Cerebellar nuclear complex (tissue), 1 donor: ENCODE measurements around the gene RCOR1.
"Not testable (repeated sequence)": the region's sequence is repeated elsewhere in the genome, so short reads cannot be mapped to it uniquely, and the experiment has no call there.

Source experiments
- DNase-seq, 2 experiments: peaks; one replicate each; lab custom pipeline; 2025; lab: John Stamatoyannopoulos, UW

RCOR1 gene

DNA sequence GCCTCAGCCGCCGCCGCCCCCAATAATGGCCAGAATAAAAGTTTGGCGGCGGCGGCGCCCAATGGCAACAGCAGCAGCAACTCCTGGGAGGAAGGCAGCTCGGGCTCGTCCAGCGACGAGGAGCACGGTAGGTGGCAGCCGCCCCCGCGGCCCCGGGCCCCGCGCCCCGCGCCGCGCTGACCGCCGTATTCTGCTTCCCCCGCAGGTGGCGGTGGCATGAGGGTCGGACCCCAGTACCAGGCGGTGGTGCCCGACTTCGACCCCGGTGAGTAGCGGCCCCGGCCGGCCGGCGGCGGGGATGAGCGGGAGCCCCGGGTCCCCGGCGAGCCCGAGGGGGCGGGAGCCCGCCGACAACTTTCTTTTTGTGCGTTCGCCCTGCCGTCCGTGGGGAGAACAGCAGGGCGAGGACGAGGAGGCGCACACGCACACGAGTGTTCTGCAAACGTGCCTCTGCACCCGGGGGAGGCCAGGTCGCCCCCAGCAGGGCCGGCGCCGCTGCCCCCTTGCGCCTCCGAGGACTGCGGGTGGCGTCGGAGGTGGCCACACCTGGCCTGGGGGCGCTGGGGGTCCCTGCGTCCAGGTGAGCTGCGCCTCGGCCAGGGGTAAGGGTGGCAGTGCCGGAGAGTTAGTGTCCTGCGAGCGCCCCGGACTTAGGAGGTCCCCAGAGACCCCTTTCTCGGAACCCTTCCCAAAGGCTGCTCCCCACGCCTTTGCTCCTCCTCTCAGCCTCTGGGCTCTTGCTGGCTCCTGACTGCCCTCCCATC lies 794 bp downstream of the RCOR1 start:
- no peak for DNase-seq

DNA sequence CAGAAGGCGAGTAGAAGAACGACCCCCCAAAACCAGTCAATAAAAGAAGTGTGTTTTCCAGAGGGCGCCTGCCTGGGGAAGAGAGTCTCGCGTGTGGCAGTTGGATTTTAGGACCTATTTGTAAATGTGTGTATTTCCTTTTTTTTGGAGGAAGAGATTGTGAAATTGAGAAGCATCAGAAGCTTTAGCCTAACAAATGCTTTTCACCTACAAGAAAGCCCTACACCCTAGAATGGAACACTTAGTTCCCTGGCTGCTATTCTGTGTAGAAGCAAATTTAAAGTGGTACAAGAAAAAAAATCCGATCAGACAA lies 1.3 kb downstream of the RCOR1 start:
- no peak for DNase-seq

DNA sequence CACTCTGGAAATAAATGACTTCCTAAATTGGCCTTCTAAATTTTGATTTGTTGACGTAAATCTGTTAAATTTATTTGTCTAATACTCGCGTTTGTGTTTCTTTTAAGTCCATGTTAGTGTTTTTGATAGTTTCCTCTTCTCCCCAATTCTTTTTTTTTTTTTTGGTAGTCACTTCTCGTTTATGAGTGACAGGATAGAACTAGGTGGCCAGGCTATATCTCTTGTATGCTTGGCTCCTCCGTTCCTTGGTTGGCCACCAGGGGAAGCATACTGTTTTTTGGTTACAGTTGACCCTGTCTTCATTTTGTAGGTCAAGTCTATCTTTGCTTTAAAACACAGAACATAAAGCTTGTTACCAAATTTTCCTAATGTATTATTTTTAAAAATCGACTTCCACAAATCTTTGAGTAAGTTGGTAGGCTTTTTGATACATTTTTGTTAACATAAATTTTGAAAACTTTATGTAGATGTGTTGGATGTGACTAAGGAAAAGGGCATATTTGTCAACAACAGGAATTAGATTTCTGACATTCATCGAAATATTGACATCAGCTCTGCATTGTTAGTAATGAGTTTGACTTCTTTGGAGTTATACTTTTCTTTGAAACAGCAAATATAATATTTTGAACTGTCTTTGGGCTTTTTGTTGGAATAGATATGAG lies 2.2 kb downstream of the RCOR1 start:
- peak in 1 of 2 experiments; percentile 7 for DNase-seq

DNA sequence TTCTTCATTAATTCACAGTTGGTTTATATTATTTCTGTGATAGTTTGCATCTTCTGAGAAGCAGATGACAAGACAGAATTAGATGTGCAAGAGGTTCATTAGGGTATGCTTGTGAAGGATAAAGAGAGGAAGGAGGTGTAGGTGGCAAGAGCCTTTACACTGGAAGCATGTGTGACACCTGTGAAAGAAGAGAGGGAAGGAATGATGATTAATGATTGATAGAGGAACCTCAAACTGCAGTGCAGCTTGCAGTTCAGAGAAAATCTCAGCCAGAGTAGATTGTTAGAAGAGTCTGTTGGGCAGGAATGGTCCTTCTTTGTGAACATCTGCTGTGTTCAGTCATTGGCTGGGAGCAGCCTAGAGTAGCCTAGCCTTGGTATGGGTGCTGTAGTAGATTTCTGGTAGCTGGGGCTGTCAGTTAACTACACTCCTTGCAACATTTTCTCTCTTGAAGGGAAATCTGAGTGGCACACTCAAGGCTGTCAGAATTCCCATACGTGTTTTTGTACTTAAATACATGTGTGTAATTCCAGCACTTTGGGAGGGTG lies 9.0 kb downstream of the RCOR1 start:
- no peak for DNase-seq

DNA sequence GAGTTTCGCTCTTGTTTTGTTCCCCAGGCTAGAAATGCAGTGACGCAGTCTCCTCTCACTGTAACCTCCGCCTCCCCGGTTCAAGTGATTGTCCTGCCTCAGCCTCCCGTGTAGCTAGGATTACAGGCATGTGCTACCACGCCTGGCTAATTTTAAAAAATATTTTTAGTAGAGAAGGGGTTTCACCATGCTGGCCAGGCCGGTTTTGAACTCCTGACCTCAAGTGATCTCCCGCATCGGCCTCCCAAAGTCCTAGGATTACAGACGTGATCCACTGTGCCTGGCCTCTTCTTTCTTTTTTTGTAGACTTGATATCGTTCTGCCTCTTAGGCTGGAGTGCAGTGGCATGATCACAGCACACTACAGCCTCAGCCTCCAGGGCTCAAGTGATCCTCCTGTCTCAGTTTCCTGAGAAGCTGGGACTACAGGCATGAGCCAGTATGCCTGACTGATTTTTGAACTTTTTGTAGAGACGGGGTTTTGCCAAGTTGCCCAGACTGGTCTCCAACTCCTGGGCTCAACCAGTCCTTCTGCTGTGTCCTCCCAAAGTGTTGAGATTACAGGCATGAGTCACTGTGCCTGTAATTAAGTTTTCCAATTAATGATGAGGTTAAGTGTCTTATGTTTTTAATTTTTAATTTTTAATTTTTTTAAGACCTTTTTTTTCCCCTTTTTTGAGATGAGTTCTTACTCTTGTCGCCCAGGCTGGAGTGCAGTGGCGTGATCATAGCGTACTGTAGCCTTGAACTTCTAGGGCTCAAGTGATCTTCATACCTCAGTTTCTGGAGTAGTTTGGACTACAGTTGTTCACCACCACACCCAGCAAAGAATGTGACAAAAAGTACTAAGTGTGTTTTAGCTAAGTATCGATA lies 10.2 kb downstream of the RCOR1 start:
- DNase-seq, result no peak

DNA sequence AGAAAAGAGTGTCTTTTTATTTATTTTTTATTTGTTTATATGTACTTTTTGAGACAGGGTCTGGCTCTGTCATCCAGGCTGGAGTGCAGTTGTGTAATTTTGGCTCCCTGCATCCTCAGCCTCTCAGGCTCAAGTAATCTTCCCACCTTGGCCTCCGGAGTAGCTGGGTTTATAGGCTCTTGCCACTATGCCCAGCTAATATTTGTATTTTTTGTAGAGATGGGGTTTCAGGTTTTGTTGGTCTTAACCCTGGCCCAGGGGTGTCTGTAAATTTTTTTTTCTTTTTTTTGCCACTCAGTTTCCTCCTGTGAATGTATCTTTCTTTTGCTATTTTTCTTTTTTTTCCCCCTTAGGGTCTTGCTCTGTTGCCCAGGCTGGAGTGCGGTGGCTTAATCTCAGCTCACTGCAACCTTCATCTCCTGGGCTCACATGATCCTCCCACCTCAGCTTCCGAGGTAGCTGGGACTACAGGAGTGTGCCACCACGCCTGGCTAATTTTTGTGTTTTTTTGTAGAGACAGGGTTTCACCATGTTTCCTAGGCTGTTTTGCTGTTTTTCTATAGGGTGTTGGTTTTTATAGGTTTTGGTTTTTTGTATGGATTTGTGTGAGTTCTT lies 11.0 kb downstream of the RCOR1 start:
- no peak for DNase-seq

DNA sequence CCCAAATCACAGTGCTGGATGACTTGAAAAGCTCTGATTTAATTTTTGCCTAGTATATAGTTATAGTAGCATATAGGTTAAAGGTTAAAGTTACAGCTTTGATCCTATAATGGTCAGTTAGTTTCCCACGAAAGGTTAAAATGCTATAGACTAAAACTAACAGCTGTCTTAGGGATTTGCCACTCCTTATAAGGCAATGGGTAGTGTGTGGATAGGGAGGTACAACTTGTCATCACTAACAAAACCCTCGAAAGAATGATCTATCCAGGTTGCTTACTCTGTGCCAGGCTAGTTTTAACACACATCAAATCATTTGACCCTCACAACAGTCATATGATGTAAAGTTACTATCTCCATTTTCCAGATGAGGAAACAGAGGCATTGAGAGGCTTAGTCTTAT lies 11.7 kb downstream of the RCOR1 start:
- no peak for DNase-seq

DNA sequence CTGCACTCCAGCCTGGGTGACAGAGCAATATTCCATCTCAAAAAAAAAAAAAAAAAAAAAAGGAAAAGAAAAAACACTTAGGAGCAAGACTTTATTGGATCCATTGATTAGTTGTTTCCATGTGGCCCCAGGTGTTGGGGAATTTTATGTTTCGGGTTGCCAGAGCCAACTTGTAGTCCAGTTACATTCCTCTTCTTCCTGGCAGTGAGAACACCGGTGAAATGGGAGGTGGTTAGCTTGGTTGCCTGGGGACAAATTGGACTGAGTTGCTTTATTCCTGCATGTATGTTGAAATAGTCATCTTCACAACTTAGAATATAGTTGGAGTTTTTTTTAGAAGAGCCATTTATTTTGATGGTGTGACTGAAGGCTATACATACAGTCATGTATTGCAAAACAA lies 12.6 kb downstream of the RCOR1 start:
- no peak for DNase-seq

DNA sequence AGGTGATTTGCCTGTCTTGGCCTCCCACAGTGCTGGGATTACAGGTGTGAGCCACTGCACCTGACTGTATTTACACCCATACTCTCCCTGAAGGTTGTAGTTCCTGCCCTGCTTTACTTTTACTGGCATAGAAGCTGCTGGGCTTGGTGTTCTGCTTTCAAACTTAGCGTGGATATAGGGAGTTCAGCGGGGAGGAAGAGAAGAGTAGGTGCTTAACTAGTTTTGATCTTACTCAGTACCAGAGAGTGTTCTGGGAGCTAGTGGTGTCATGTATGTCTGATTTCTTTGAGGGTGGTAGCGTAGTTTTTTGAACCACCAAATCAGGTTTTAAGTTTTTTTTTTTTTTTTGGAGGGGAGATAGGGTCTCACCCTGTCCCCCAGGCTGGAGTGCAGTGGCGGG lies 13.8 kb downstream of the RCOR1 start:
- no peak for DNase-seq

DNA sequence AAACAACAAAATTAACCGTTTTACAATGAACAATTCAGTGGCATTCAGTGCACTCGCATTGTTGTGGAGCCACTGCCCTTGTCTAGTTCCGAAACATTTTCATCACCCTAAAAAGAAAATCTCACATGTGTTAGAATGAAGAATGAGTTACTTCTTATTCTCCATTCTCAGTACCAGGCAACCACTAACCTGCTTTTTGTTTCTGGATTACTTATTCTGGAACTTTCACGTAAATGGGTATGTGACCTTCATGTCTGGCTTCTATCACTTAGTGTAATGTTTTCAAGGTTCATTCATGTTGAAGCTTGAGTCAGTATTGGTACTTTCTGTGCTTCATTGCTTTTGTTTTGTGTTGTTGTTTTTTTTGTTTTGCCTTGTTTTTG lies 15.6 kb downstream of the RCOR1 start:
- DNase-seq, result no peak

DNA sequence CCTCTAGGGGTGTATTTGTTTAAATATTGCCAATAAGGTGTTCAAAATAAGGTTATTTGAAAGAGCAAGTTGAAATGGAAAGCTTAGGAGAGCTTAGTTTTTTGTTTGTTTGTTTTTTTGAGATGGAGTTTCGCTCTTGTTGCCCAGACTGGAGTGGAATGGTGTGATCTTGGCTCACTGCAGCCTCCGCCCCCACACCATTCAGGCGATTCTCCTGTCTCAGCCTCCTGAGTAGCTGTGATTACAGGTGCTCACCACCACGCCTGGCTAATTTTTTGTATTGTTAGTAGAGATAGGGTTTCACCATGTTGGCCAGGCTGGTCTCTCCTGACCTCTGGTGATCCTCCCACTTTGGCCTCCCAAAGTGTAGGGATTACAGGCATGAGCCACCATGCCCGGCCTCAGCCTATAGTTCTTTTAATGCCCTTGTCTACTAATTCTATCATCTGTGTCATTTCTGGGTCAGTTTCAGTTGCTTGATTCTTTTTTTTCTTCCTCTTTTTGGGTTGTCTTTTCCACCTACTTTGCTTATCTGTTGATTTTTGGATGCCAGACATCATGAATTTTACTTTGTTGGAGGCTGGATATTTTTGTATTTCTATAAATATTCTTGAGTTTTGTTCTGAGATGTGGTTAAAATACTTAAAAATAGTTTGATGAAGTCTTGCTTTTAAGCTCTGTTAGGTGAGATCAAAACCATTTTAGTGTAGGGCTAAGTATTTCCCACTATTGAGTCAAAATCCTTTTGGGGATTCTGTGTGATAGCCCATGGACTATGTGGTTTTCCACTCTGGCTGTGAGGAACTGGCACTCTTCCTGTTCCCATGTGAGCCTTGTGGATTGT lies 18.7 kb downstream of the RCOR1 start:
- no peak for DNase-seq

DNA sequence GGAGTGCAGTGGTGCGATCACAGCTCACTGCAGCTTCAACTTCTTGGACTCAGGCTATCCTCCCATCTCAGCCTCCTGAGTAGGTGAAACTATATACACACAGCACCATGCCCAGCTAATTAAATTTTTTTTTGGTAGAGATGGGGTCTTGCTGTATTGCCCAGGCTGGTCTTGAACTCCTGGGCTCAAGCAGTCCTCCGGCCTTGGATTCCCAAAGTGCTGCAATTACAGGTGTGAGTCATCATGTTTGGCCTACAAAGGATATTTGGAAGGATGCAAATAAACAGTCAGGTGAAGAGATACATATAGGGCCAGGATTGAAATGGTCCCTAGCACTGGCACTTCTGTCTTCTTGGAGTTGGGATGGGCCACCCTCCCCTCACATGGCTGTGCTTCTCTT lies 23.9 kb downstream of the RCOR1 start:
- no peak for DNase-seq

DNA sequence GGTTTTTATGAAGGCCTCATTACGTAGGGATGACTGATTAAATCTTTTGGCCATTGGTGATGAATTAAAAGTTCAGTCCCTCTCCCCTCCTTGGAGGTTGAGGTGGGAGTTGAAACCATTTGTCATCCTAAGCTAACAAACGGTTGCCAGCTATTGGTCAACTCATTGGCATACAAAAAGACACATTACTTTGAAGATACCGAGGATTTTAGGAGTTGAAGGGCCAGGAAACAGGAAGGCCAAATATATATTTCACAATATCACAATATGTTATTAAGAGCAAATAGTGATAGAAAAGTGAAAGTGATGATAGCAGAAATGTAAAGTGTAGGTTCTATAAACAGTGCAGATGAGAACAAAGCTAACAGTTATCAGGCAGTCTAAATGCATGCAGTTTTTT lies 24.4 kb downstream of the RCOR1 start:
- DNase-seq, result no peak

DNA sequence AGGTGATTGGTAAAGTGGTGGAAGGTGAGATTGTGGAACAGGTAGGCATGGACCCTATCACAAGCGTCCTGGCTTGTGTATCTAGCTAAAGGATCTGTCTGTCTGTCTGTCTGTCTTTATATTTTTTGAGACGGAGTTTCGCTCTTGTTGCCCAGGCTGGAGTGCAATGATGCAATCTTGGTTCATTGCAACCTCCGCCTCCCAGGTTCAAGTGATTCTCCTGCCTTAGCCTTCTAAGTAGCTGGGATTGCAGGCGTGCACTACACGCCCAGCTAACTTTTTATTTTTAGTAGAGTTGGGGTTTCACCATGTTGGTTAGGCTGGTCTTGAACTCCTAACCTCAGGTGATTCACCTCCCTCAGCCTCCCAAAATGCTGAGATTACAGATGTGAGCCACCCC lies 26.6 kb downstream of the RCOR1 start:
- DNase-seq, result not testable (repeated sequence)

DNA sequence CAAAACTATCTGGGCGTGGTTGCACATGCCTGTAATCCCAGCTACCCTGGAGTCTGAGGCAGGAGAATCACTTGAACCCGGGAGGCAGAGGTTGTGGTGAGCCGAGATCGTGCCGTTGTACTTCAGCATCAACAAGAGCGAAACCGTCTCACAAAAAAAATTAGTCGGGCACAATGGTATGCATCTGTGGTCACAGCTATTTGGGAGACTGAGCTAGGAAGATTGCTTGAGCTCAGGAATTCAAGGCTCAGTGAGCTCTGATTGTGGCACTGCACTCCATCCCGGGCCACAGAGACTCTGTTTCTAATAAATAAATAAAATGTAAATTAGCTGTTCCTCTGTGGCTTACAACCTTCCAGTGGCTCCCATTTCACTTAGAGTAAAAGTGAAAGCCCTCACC lies 28.0 kb downstream of the RCOR1 start:
- DNase-seq, result no peak

DNA sequence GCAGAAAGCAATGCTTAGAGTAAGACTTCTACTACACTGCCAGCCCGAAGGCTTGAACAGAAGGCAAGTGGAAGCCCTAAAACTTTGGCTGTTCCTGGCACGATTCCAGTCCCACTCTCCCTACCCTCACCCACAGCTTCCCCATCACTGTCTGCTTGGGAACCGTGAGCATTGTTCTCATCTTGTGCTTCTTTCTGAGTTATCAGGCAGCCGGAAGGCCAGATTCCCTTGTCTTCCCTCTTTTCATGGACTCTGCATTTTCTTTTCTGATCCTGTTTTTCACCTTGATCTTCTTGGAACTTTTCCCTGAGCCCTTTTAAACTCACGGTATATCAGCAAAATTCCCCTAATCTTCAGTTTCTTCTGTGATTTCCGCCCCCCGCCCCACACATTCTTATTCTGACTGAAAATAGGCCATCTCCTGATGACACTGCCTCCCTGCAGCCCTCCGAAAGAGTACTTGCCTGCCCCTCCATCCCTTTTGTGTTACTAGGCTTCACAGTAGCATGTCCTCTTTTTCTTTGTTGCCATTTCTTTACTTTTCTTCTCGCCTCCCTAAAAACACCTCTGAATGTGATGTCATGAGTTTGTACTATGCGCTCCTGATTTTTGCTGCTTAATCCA lies 29.9 kb downstream of the RCOR1 start:
- DNase-seq, result no peak

DNA sequence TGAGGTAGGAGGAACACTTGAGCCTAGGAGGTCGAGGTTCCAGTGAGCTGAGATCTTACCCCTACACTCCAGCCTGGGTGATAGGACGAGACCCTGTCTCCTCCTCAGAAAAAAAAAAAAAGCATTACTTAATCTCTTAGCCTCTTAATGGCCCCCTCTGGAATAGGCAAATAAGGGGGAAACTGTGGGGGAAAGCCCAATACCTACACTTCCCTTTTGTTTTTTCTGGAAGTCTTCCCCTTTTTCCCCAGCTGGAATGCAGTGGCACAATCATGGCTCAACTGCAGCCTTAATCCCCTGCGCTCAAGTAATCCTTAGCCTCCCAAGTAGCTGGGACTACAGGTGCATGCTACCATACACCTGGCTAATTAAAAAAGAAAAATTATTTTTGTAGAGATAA lies 32.2 kb downstream of the RCOR1 start:
- DNase-seq, result no peak

DNA sequence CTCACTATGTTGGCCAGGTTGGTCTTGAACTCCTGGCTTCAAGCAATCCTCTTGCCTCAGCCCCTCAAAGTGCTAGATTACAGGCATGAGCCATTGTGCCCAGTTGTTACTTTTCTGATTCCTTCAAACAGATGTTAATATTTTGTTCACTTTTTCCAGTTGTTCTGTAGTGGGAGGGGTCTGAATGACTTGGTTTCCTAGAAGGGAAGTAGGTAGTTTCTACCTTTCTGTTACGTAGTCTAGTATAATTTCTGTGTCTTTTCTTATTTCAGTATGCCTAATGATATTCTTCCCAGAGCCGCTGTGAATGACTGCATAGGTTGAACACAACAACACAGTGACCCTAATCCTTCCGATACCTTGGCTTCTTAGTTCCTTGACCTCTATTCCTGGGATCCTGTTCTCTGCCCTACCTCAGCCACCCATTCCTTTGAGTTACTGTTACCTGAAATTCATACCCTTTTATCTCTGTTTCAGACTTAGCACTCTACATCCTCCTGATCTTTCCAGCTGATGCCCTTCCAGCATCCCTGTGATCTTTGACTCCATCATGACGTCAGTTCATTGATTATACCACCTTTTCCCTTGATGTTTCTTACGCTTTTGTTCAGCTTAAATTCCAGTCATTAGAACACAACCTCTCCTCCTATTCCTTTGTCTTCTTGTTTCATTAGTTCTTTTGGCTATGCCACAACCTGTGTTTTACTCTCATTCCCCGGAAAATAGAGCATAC lies 33.3 kb downstream of the RCOR1 start:
- DNase-seq, result no peak

DNA sequence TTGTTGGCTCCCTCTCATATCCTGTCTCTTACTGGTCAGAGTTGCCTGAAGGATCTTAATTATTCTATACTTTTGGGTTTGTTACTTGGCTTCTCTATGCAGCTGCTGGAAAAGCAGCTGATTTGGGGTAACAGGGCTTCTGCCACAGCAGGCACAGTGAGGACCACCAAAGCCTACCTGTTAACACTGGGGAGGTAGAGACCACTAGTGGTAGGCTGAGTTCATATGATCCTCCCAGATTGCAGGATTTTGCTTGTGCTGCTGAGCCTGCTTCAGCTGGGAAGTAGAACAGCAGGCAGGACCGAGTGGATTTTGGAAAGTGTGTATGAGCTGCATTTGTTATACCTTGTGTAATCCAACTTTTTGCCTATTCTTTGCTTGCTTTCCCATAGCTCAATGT lies 34.1 kb downstream of the RCOR1 start:
- DNase-seq, result no peak

DNA sequence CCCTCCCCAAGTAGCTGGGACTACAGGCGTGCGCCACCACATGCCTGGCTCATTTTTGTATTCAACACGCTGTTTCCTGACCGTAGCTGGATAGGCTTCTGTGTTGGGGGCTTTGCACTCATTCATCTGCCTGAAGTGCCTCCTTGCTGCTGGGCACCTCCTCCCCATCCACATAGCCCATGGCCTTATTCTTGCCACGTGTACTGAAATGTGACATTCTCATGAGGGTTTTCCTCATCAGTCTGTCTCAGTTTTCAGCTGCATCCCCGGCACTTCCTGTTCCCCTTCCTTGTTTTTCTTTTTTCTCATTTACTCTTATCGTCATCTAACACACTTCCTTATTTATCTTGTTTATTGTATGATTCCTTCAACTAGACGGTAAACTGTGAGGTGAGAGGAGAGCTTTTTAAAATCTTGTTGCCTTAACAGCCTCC lies 36.6 kb downstream of the RCOR1 start:
- DNase-seq, result no peak
